SK-N-SH (cell line): ENCODE results near the gene RAPGEF1. TPM values are rescaled to one million over a fixed set of nuclear protein-coding genes. Genes with fewer than 3 reads are reported as not detected.
A peak's percentile ranks its signal among the peaks of the same experiment; 100 is the strongest.

Experiments
- CTCF ChIA-PET: fragments of 300-600, 350-600 bp; formaldehyde crosslinking; extraction: SDS; loops from one replicate; lab custom pipeline; 2021; lab: Yijun Ruan, JAX
- POLR2A ChIA-PET: fragments of 350-600 bp; sonication (Branson Sonifier 250); formaldehyde crosslinking; extraction: SDS; loops from one replicate; lab custom pipeline; 2020; ENCODE audit warnings: antibody characterized with exemption, inconsistent platforms; lab: Yijun Ruan, JAX
- DNase-seq: peaks from one replicate; pipeline ENCODE4 v3.0.0; 2012
- H2AFZ ChIP-seq: fragments of 200-600 bp; sonication (generic); 2 replicates; pipeline ENCODE4 v1.8.1; 2016; ENCODE audit warnings: antibody characterized with exemption, mild to moderate bottlenecking, low read depth
- H3F3A ChIP-seq: fragments of 200-600 bp; sonication (generic); replicated peaks from 2 replicates; pipeline ENCODE3; 2016; ENCODE audit warnings: antibody characterized with exemption, mild to moderate bottlenecking; ENCODE audit not compliant: insufficient read depth
- H3K27ac ChIP-seq, 2 experiments: fragments of 200-500 bp in 1 of 2; fragments of 200-600 bp in 1 of 2; sonication (Bioruptor generic) in 1 of 2; sonication (generic), shearing (Covaris generic) in 1 of 2; 2 replicates each; pipeline versions ENCODE4 v1.5.1 to v1.6.1; 2014 to 2016; ENCODE audit warnings: low read depth in 2 of 2, inconsistent platforms in 1 of 2, low read length in 1 of 2, mild to moderate bottlenecking in 1 of 2, mixed read lengths in 1 of 2
- H3K27me3 ChIP-seq: fragments of 200-600 bp; sonication (generic), shearing (Covaris generic); 2 replicates; pipeline ENCODE4 v1.6.1; 2016; ENCODE audit warnings: mixed run types; ENCODE audit not compliant: insufficient read depth
- H3K36me3 ChIP-seq, 2 experiments: fragments of 200-500 bp in 1 of 2; fragments of 200-600 bp in 1 of 2; sonication (Bioruptor generic) in 1 of 2; sonication (generic) in 1 of 2; replicated peaks in 1 of 2; 2 replicates each; pipeline versions ENCODE3 to v1.5.1; 2014 to 2016; ENCODE audit warnings: low read length in 1 of 2, mild to moderate bottlenecking in 1 of 2; ENCODE audit not compliant: insufficient read depth in 2 of 2, control insufficient read depth in 1 of 2
- H3K4me1 ChIP-seq, 2 experiments: fragments of 200-500 bp in 1 of 2; fragments of 200-600 bp in 1 of 2; sonication (Bioruptor generic) in 1 of 2; sonication (generic), shearing (Covaris generic) in 1 of 2; 2 replicates each; pipeline versions ENCODE4 v1.5.1 to v1.6.1; 2014 to 2016; ENCODE audit warnings: low read depth in 1 of 2, low read length in 1 of 2, mixed run types in 1 of 2; ENCODE audit not compliant: insufficient read depth in 2 of 2, control insufficient read depth in 1 of 2
- H3K4me2 ChIP-seq: fragments of 200-600 bp; sonication (generic), shearing (Covaris generic); 2 replicates; pipeline ENCODE4 v1.6.1; 2017; ENCODE audit warnings: mixed run types
- H3K4me3 ChIP-seq, 2 experiments: fragments of 200-500 bp in 1 of 2; fragments of 200-600 bp in 1 of 2; sonication (Bioruptor generic) in 1 of 2; sonication (generic), shearing (Covaris generic) in 1 of 2; 2 replicates each; pipeline versions ENCODE4 v1.5.1 to v1.8.1; 2014 to 2016; ENCODE audit warnings: low read depth in 2 of 2, inconsistent platforms in 1 of 2, low read length in 1 of 2, mild to moderate bottlenecking in 1 of 2, mixed read lengths in 1 of 2, moderate library complexity in 1 of 2
- H3K79me2 ChIP-seq: fragments of 200-600 bp; sonication (generic); 2 replicates; pipeline ENCODE4 v1.8.1; 2017; ENCODE audit warnings: mild to moderate bottlenecking; ENCODE audit not compliant: insufficient read depth
- H3K9ac ChIP-seq: fragments of 200-600 bp; sonication (generic); 2 replicates; pipeline ENCODE4 v1.6.1; 2017; ENCODE audit warnings: mixed run types
- H3K9me2 ChIP-seq: fragments of 200-600 bp; sonication (generic); 2 replicates; pipeline ENCODE4 v1.6.1; 2017; ENCODE audit warnings: mixed run types
- H3K9me3 ChIP-seq: fragments of 200-600 bp; sonication (generic); 2 replicates; pipeline ENCODE4 v1.6.1; 2017; ENCODE audit warnings: mixed run types, mild to moderate bottlenecking, moderate library complexity
- H4K20me1 ChIP-seq: fragments of 200-600 bp; sonication (generic); 2 replicates; pipeline ENCODE4 v1.6.1; 2017; ENCODE audit warnings: mild to moderate bottlenecking, mixed run types; ENCODE audit not compliant: insufficient read depth
- CHD2 ChIP-seq: fragments of 150-350 bp; IDR thresholded peaks from 2 replicates; pipeline ENCODE4 v1.6.1; 2018; ENCODE audit warnings: low read length; ENCODE audit not compliant: partially characterized antibody
- ELF1 ChIP-seq: IDR thresholded peaks from 2 replicates; pipeline ENCODE4 v1.4.0; 2012
- EP300 ChIP-seq, 2 experiments: IDR thresholded peaks; 2 replicates each; pipeline versions ENCODE4 v1.4.0 to v1.6.1; 2012; ENCODE audit warnings: borderline replicate concordance in 1 of 2, low read depth in 1 of 2, low read length in 1 of 2
- FOXJ3 ChIP-seq: sonication (generic); formaldehyde crosslinking; IDR thresholded peaks from 2 replicates; pipeline ENCODE4 v1.5.1; 2020; ENCODE audit warnings: mild to moderate bottlenecking, missing genetic modification reagents
- GABPA ChIP-seq: IDR thresholded peaks from 2 replicates; pipeline ENCODE4 v1.4.0; 2012; ENCODE audit warnings: low read depth, mild to moderate bottlenecking
- GATA2 ChIP-seq: sonication (generic); formaldehyde crosslinking; IDR thresholded peaks from 2 replicates; pipeline ENCODE4 v1.5.0; 2020; ENCODE audit warnings: mild to moderate bottlenecking, missing genetic modification reagents
- MXI1 ChIP-seq: IDR thresholded peaks from 2 replicates; pipeline ENCODE4 v1.6.1; 2012; ENCODE audit warnings: mild to moderate bottlenecking, low read depth, low read length, improper control_type of control experiment
- NFIC ChIP-seq: IDR thresholded peaks from 2 replicates; pipeline ENCODE4 v1.4.0; 2012; ENCODE audit warnings: borderline replicate concordance
- PBX3 ChIP-seq: IDR thresholded peaks from 2 replicates; pipeline ENCODE4; 2012
- RFX5 ChIP-seq: IDR thresholded peaks from 2 replicates; pipeline ENCODE4 v1.6.1; 2012; ENCODE audit warnings: mild to moderate bottlenecking, improper control_type of control experiment, low read length
- SIN3A ChIP-seq: IDR thresholded peaks from 2 replicates; pipeline ENCODE4 v1.6.1; 2012; ENCODE audit warnings: low read depth, mild to moderate bottlenecking, low read length, moderate library complexity, borderline replicate concordance
- WGBS: methylation state at CpG from one replicate; pipeline ENCODE4 v1.1.6; 2017; ENCODE audit warnings: low lambda C conversion rate; 5-methylcytosine and 5-hydroxymethylcytosine counted together
- polyA plus RNA-seq, 3 experiments: library from polyadenylated mRNA; depleted of rRNA; stranded (reverse); fragments of >200 nt; gene quantifications; 2 replicates each; pipeline ENCODE4 v1.2.3, GENCODE V29; 2012
- TF ChIP-seq, protein P1 (sequence below): IDR thresholded peaks from 2 replicates; pipeline ENCODE4 v1.4.0; 2012; ENCODE audit warnings: low read depth
- TF ChIP-seq, protein P2 (sequence below): IDR thresholded peaks from 2 replicates; pipeline ENCODE4 v1.6.1; 2012; ENCODE audit warnings: mild to moderate bottlenecking, low read depth, low read length, moderate library complexity

Gene RAPGEF1
- polyA plus RNA-seq, 1 of the 3 experiments (the other 2 are of a cell fraction) = 26.2 TPM

GRCh38 chr9:131738293-131739132 is 1.4 kb downstream of the RAPGEF1 start:
- Histone ChIP-seq H4K20me1 (peaks cover 36% of the 10 kb centered on the region), H3K4me1 (peaks cover 19 to 27% of the 10 kb centered on the region in 2 experiments)
- CTCF ChIA-PET = interaction anchor here (0.6 to 9.9 kb wide), 35 partner anchors 9 to 521 kb away, joined by 3 to 78 read pairs (median 4); no protein-coding TSS in a partner anchor

DNA sequence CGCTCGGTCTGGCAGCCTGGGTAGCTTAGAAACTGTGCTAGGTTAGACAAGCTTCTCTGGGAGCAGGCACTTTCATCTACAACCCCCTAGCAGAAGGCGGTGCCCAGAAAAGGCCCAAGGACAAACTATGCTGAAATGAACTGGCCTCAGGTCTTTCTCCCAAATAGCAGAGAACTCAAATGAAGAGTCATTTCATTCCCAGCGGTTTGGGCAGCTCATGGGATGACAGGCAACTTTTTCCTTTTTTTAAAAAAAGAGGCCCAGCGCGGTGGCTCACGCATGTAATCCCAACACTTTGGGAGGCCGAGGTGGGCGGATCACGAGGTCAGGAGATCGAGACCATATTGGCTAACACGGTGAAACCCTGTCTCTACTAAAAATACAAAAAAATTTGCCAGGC is 2.5 kb downstream of the RAPGEF1 start:
- DNase-seq = no peak
- Histone ChIP-seq H3K27me3 (no peaks in the 10 kb centered on the region), H4K20me1 (peaks cover 36% of the 10 kb centered on the region), H3K27ac (no peak overlapping the region), H3F3A (peaks cover 14% of the 10 kb centered on the region), H2AFZ (no peak overlapping the region), H3K4me3 (no peak overlapping the region), H3K4me2 (no peak overlapping the region), H3K4me1 (peaks cover 19 to 34% of the 10 kb centered on the region in 2 experiments), H3K36me3 (no peaks in the 10 kb centered on the region)
- 96% methylated on average over 12 of the region's 12 CpGs for WGBS
- ChIA-PET POLR2A (interaction anchor here (1.0 kb wide), 1 partner anchor 446 kb away, joined by 3 read pairs; no protein-coding TSS in a partner anchor), CTCF (interaction anchor here (1.1 to 9.9 kb wide), 4 partner anchors 15 to 401 kb away, joined by 3 to 78 read pairs (median 4); no protein-coding TSS in a partner anchor)
- TF ChIP-seq FOXJ3 (CRISPR knock-in tag) = no peak
- TF ChIP-seq MXI1 = no peak
- TF ChIP-seq GATA2 (CRISPR knock-in tag) = no peak
- TF ChIP-seq RFX5 = no peak
- TF ChIP-seq, protein P1, sequence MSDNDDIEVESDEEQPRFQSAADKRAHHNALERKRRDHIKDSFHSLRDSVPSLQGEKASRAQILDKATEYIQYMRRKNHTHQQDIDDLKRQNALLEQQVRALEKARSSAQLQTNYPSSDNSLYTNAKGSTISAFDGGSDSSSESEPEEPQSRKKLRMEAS = no peak
- TF ChIP-seq, protein P2, sequence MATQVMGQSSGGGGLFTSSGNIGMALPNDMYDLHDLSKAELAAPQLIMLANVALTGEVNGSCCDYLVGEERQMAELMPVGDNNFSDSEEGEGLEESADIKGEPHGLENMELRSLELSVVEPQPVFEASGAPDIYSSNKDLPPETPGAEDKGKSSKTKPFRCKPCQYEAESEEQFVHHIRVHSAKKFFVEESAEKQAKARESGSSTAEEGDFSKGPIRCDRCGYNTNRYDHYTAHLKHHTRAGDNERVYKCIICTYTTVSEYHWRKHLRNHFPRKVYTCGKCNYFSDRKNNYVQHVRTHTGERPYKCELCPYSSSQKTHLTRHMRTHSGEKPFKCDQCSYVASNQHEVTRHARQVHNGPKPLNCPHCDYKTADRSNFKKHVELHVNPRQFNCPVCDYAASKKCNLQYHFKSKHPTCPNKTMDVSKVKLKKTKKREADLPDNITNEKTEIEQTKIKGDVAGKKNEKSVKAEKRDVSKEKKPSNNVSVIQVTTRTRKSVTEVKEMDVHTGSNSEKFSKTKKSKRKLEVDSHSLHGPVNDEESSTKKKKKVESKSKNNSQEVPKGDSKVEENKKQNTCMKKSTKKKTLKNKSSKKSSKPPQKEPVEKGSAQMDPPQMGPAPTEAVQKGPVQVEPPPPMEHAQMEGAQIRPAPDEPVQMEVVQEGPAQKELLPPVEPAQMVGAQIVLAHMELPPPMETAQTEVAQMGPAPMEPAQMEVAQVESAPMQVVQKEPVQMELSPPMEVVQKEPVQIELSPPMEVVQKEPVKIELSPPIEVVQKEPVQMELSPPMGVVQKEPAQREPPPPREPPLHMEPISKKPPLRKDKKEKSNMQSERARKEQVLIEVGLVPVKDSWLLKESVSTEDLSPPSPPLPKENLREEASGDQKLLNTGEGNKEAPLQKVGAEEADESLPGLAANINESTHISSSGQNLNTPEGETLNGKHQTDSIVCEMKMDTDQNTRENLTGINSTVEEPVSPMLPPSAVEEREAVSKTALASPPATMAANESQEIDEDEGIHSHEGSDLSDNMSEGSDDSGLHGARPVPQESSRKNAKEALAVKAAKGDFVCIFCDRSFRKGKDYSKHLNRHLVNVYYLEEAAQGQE = no peak
- TF ChIP-seq, all 33 proteins: peak for 0
- Histone ChIP-seq H3K9me3 (no peaks in the 10 kb centered on the region), H3K79me2 (peaks cover 60% of the 10 kb centered on the region), H3K9ac (no peak overlapping the region), H3K9me2 (no peaks in the 10 kb centered on the region)

More at GRCh38 chr9:131738293-131739132, 1.4 kb downstream of the RAPGEF1 start:
- TF ChIP-seq PBX3 = no peak
- no peak for TF ChIP-seq SIN3A
- TF ChIP-seq EP300 (IDR thresholded peaks at IDR 0.05; ENCODE audit: borderline replicate concordance in 1 of 2, low read depth in 1 of 2, low read length in 1 of 2) = no peak
- TF ChIP-seq GABPA = no peak
- TF ChIP-seq GATA2 (CRISPR knock-in tag) = no peak
- TF ChIP-seq CHD2 = no peak
- no peak for TF ChIP-seq NFIC
- TF ChIP-seq ELF1 = no peak
- Histone ChIP-seq H3K36me3 (no peaks in the 10 kb centered on the region), H2AFZ (no peak overlapping the region; the same call in 1 of the 2 replicates), H3K4me2 (peak overlapping the region; percentile 96), H3K9me2 (no peaks in the 10 kb centered on the region), H3K27ac (no peak overlapping the region), H3K79me2 (peaks cover 53% of the 10 kb centered on the region), H3K9me3 (no peaks in the 10 kb centered on the region), H3F3A (peaks cover 13% of the 10 kb centered on the region), H3K4me3 (peak overlapping the region; percentile 77 to 85), H3K9ac (peak overlapping the region; percentile 63), H3K27me3 (no peaks in the 10 kb centered on the region)
- WGBS = 81% methylated on average over 11 of the region's 13 CpGs
- POLR2A ChIA-PET = interaction anchor here (0.9 kb wide), 1 partner anchor 10 kb away, joined by 3 read pairs; no protein-coding TSS in a partner anchor
- DNase-seq = no peak
